ENCODE measurements around the gene NKX6-2.

The NKX6-2 gene

GRCh38 chr10:132816718-132817117, 30.8 kb upstream of the NKX6-2 start:
- Mint-ChIP-seq H3K9me3 (no peaks in the 10 kb centered on the region), H3K27me3 (peaks cover 21% of the 10 kb centered on the region), H3K36me3 (no peaks in the 10 kb centered on the region), H3K4me1 (no peaks in the 10 kb centered on the region), H3K4me3 (no peak overlapping the region), H3K27ac (no peak overlapping the region)

- peaks cover 21% of the 10 kb centered on the region for H3K27me3 Mint-ChIP-seq
Measured at GRCh38 chr10:132815168-132815857, 29.4 kb upstream of the NKX6-2 start.

GRCh38 chr10:132814469-132814856, 28.5 kb upstream of the NKX6-2 start:
- Mint-ChIP-seq H3K9me3 (no peaks in the 10 kb centered on the region), H3K4me3 (no peak overlapping the region), H3K27ac (no peak overlapping the region), H3K4me1 (no peaks in the 10 kb centered on the region), H3K36me3 (no peaks in the 10 kb centered on the region), H3K27me3 (peaks cover 21% of the 10 kb centered on the region)

More at GRCh38 chr10:132815168-132815857, 29.4 kb upstream of the NKX6-2 start:
- Mint-ChIP-seq H3K27ac (no peak overlapping the region), H3K4me1 (no peaks in the 10 kb centered on the region), H3K36me3 (no peaks in the 10 kb centered on the region), H3K9me3 (no peaks in the 10 kb centered on the region), H3K4me3 (no peak overlapping the region)

- Mint-ChIP-seq H3K27ac (no peak overlapping the region), H3K27me3 (peaks cover 21% of the 10 kb centered on the region), H3K4me1 (no peaks in the 10 kb centered on the region), H3K4me3 (no peak overlapping the region), H3K36me3 (no peaks in the 10 kb centered on the region), H3K9me3 (no peaks in the 10 kb centered on the region)
Measured at GRCh38 chr10:132813560-132814468, 27.9 kb upstream of the NKX6-2 start.

- Mint-ChIP-seq H3K9me3 (no peaks in the 10 kb centered on the region), H3K4me3 (no peak overlapping the region), H3K27me3 (peaks cover 18% of the 10 kb centered on the region)
Measured at GRCh38 chr10:132813001-132813401, 27.1 kb upstream of the NKX6-2 start.

GRCh38 chr10:132812520-132812919, 26.6 kb upstream of the NKX6-2 start:
- H3K9me3 Mint-ChIP-seq = no peaks in the 10 kb centered on the region
- H3K27me3 Mint-ChIP-seq = peaks cover 16% of the 10 kb centered on the region
- no peak overlapping the region for H3K4me3 Mint-ChIP-seq
- no peaks in the 10 kb centered on the region for H3K4me1 Mint-ChIP-seq
- no peak overlapping the region for H3K27ac Mint-ChIP-seq
- no peaks in the 10 kb centered on the region for H3K36me3 Mint-ChIP-seq

More at GRCh38 chr10:132813001-132813401, 27.1 kb upstream of the NKX6-2 start:
- H3K4me1 Mint-ChIP-seq = no peaks in the 10 kb centered on the region
- no peak overlapping the region for H3K27ac Mint-ChIP-seq
- no peaks in the 10 kb centered on the region for H3K36me3 Mint-ChIP-seq

- Mint-ChIP-seq H3K4me3 (no peak overlapping the region), H3K9me3 (no peaks in the 10 kb centered on the region), H3K27me3 (peaks cover 12% of the 10 kb centered on the region), H3K36me3 (no peaks in the 10 kb centered on the region), H3K4me1 (no peaks in the 10 kb centered on the region), H3K27ac (no peak overlapping the region)
Measured at GRCh38 chr10:132811891-132812481, 26.0 kb upstream of the NKX6-2 start.

GRCh38 chr10:132810807-132811700, 25.1 kb upstream of the NKX6-2 start:
- H3K9me3 Mint-ChIP-seq = no peaks in the 10 kb centered on the region
- H3K4me1 Mint-ChIP-seq = no peaks in the 10 kb centered on the region
- no peaks in the 10 kb centered on the region for H3K36me3 Mint-ChIP-seq
- no peak overlapping the region for H3K27ac Mint-ChIP-seq
- H3K27me3 Mint-ChIP-seq = peaks cover 7% of the 10 kb centered on the region
- no peak overlapping the region for H3K4me3 Mint-ChIP-seq

- Mint-ChIP-seq H3K27ac (no peak overlapping the region), H3K9me3 (no peaks in the 10 kb centered on the region), H3K36me3 (no peaks in the 10 kb centered on the region), H3K4me1 (no peaks in the 10 kb centered on the region), H3K27me3 (peaks cover 1% of the 10 kb centered on the region), H3K4me3 (no peak overlapping the region)
Measured at GRCh38 chr10:132810141-132810806, 24.3 kb upstream of the NKX6-2 start.

GRCh38 chr10:132809232-132810140, 23.5 kb upstream of the NKX6-2 start:
- Mint-ChIP-seq H3K4me1 (no peaks in the 10 kb centered on the region), H3K27ac (no peak overlapping the region), H3K9me3 (no peaks in the 10 kb centered on the region), H3K27me3 (no peaks in the 10 kb centered on the region), H3K36me3 (no peaks in the 10 kb centered on the region), H3K4me3 (no peak overlapping the region)

GRCh38 chr10:132808383-132809231, 22.7 kb upstream of the NKX6-2 start:
- H3K4me1 Mint-ChIP-seq = no peaks in the 10 kb centered on the region
- no peaks in the 10 kb centered on the region for H3K27me3 Mint-ChIP-seq
- no peaks in the 10 kb centered on the region for H3K9me3 Mint-ChIP-seq
- H3K27ac Mint-ChIP-seq = no peak overlapping the region
- H3K36me3 Mint-ChIP-seq = no peaks in the 10 kb centered on the region
- H3K4me3 Mint-ChIP-seq = no peak overlapping the region

GRCh38 chr10:132807621-132808049, 21.7 kb upstream of the NKX6-2 start:
- Mint-ChIP-seq H3K4me1 (no peaks in the 10 kb centered on the region), H3K4me3 (no peak overlapping the region), H3K36me3 (no peaks in the 10 kb centered on the region), H3K27ac (no peak overlapping the region), H3K9me3 (no peaks in the 10 kb centered on the region), H3K27me3 (peaks cover 2% of the 10 kb centered on the region)

GRCh38 chr10:132806561-132807003, 20.6 kb upstream of the NKX6-2 start:
- Mint-ChIP-seq H3K4me3 (no peak overlapping the region), H3K36me3 (no peaks in the 10 kb centered on the region), H3K27ac (no peak overlapping the region), H3K9me3 (no peaks in the 10 kb centered on the region), H3K27me3 (peaks cover 2% of the 10 kb centered on the region), H3K4me1 (no peaks in the 10 kb centered on the region)

All from activated naive CD4-positive, alpha-beta T cell treated with anti-CD3 and anti-CD28 coated beads, Interleukin-2, amount 50 U/mL, for 24 hours (primary cell).